LNCaP clone FGC (cell line): ENCODE results near the gene SCRN1.

ENCODE experiments used
- DNase-seq: peaks from one replicate; pipeline ENCODE4 v3.0.0-alpha.2; 2011; ENCODE audit warnings: low read depth
- H3K4me3 ChIP-seq: 2 replicates; pipeline ENCODE4 v1.5.1; 2011; ENCODE audit warnings: mild to moderate bottlenecking, low read depth, low read length, control low read depth
- CTCF ChIP-seq: IDR thresholded peaks from 2 replicates; pipeline ENCODE4 v1.5.1; 2012; ENCODE audit warnings: mild to moderate bottlenecking; ENCODE audit not compliant: control insufficient read depth, insufficient read depth; ENCODE audit errors: extremely low read depth

SCRN1 gene

DNA sequence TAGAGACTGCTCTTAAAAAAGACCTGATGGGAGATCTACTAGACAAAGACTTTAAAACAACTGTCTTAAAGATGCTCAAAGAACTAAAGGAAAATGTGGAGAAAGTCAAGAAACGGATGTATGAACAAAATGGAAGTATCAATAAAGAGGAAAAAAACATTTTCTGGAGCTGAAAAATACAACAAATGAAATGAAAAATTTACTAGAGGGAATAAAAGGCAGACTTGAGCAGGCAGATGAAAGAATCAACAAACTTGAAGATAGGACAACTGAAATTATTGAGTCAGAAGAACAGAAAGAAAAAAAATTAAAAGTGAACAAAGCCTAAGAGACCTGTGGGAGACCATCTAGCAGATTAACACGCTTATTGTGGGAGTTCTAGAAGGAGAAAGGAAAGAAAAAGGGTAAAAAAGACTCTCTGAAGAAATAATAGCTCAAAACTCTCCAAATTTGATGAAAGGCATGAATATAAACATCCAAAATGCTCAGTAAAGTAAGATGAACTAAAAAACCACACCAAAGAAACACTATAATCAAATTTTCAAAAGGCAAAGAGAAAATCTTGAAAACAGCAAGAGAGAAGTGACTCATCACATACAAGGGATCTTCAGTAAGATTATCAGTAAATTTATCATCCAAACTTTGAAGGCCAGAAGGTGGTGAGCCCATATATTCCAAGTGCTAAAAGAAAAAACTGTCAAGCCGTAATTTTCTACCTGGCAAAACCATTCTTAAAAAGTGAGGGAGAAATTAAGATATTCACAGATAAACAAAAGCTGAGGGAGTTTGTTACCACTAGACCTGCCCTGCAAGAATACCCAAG, 83.2 kb downstream of the SCRN1 start:
- H3K4me3 ChIP-seq = no peak overlapping the region
- TF ChIP-seq CTCF = no peak
- DNase-seq = no peak

DNA sequence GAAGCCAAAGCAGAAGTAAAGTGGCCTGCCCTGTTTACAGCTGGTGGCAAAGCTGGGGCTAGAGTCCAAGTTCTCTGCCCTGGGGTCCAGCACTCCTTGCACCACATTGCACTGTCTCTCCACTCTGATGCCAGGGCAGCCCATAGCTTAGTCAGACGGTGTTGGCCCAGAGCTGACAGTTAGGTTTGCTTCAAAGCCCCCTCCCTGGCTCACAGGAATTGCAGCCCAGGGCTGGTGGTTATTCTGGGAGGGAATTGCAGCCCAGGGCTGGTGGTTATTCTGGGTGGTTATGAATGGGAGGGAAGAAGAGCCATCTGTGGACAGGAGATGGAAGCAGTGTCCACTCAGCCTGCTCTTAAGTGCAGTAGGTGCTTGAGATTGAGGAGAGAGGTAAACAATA, 88.9 kb downstream of the SCRN1 start:
- DNase-seq = no peak
- no peak for TF ChIP-seq CTCF
- no peak overlapping the region for H3K4me3 ChIP-seq

DNA sequence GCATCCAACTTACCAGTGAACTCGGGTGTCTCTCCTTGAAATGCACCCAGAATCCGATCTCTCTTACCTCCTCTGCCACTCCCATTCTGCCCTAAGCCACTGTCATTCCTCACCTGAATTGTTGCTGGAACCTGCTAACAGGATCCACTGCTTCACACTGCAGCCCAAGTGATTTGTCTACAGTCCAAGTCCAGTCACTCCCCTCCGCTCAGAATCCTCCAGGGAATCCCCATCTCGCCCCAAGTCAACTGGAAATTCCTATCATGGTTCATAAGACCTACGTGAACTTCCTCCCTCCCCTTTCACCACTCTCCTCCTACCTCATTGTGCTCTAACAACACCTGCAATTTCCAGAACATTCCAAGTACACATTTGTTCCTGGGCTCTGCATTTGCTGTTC, 91.3 kb downstream of the SCRN1 start:
- no peak overlapping the region for H3K4me3 ChIP-seq
- DNase-seq = no peak
- TF ChIP-seq CTCF = no peak

GRCh38 chr7:29896685-29897411, 92.8 kb downstream of the SCRN1 start:
- TF ChIP-seq CTCF = no peak
- no peak overlapping the region for H3K4me3 ChIP-seq
- DNase-seq = no peak

- TF ChIP-seq CTCF = no peak
- H3K4me3 ChIP-seq = no peak overlapping the region
- DNase-seq = no peak
Observed at GRCh38 chr7:29895559-29895958, 94.0 kb downstream of the SCRN1 start.

GRCh38 chr7:29894256-29894655, 95.3 kb downstream of the SCRN1 start:
- no peak for DNase-seq
- no peak overlapping the region for H3K4me3 ChIP-seq
- TF ChIP-seq CTCF = no peak
